Neuronal stem cell (in vitro differentiated cells): ENCODE results near the gene BID.
A peak's percentile ranks its signal among the peaks of the same experiment; 100 is the strongest.

Experiments
- DNase-seq: peaks from one replicate; pipeline ENCODE4 v3.0.0-alpha.2; 2013; ENCODE audit warnings: low spot score
- H2AFZ ChIP-seq: one replicate; pipeline ENCODE4 v1.6.1; 2013; ENCODE audit warnings: mild to moderate bottlenecking, low read length, inconsistent platforms
- H2AK5ac ChIP-seq: 2 replicates; pipeline ENCODE4 v1.6.1; 2013; ENCODE audit warnings: low read depth, mild to moderate bottlenecking, inconsistent platforms, low read length, moderate library complexity, mixed read lengths
- H2BK120ac ChIP-seq: 2 replicates; pipeline ENCODE4 v1.6.1; 2013; ENCODE audit warnings: low read depth, mild to moderate bottlenecking, inconsistent platforms, low read length, moderate library complexity, mixed read lengths
- H2BK12ac ChIP-seq: one replicate; pipeline ENCODE4 v1.6.1; 2013; ENCODE audit warnings: low read length, inconsistent platforms
- H2BK15ac ChIP-seq: 2 replicates; pipeline ENCODE4 v1.6.1; 2013; ENCODE audit warnings: mild to moderate bottlenecking, low read length, inconsistent platforms, mixed read lengths
- H2BK5ac ChIP-seq: one replicate; pipeline ENCODE4 v1.6.1; 2013; ENCODE audit warnings: inconsistent platforms, mild to moderate bottlenecking, low read length, moderate library complexity
- H3K14ac ChIP-seq: one replicate; pipeline ENCODE4 v1.6.1; 2013; ENCODE audit warnings: low read length, inconsistent platforms
- H3K18ac ChIP-seq: 2 replicates; pipeline ENCODE4 v1.6.1; 2013; ENCODE audit warnings: low read length, inconsistent platforms
- H3K23ac ChIP-seq: 2 replicates; pipeline ENCODE4 v1.6.1; 2013; ENCODE audit warnings: low read depth, mild to moderate bottlenecking, mixed read lengths, low read length, inconsistent platforms; ENCODE audit not compliant: poor library complexity
- H3K27ac ChIP-seq: replicated peaks from 3 replicates; pipeline ENCODE4 v1.5.1; 2013; ENCODE audit warnings: low read length, inconsistent platforms
- H3K27me3 ChIP-seq, 3 experiments: 2 replicates each; pipeline ENCODE4 v1.6.1; 2013; ENCODE audit warnings: low read length in 3 of 3, mild to moderate bottlenecking in 2 of 3, inconsistent platforms in 1 of 3, low read depth in 1 of 3, mixed read lengths in 1 of 3, moderate library complexity in 1 of 3; ENCODE audit not compliant: control insufficient read depth in 3 of 3, insufficient read depth in 3 of 3
- H3K36me3 ChIP-seq, 2 donors: replicated peaks in 1 of 2; 2 replicates each; pipeline ENCODE4 v1.6.1; 2013; ENCODE audit warnings: low read length in 2 of 2; ENCODE audit not compliant: control insufficient read depth in 2 of 2, insufficient read depth in 2 of 2
- H3K4ac ChIP-seq: 2 replicates; pipeline ENCODE4 v1.6.1; 2013; ENCODE audit warnings: inconsistent platforms, mild to moderate bottlenecking, low read length, moderate library complexity
- H3K4me1 ChIP-seq, 2 donors: 1 replicate in 1 of 2; 2 replicates in 1 of 2; pipeline ENCODE4 v1.6.1; 2013; ENCODE audit warnings: low read length in 2 of 2, low read depth in 1 of 2; ENCODE audit not compliant: control insufficient read depth in 2 of 2, insufficient read depth in 1 of 2
- H3K4me2 ChIP-seq: one replicate; pipeline ENCODE4 v1.6.1; 2013; ENCODE audit warnings: mild to moderate bottlenecking, low read length, inconsistent platforms; ENCODE audit not compliant: insufficient read depth, poor library complexity, severe bottlenecking
- H3K4me3 ChIP-seq, 2 donors: 2 replicates each; pipeline ENCODE4 v1.5.1; 2013; ENCODE audit warnings: low read length in 2 of 2, mild to moderate bottlenecking in 2 of 2, inconsistent platforms in 1 of 2, moderate library complexity in 1 of 2
- H3K79me1 ChIP-seq: one replicate; pipeline ENCODE4 v1.6.1; 2013; ENCODE audit warnings: low read depth, mild to moderate bottlenecking, inconsistent platforms, low read length, moderate library complexity
- H3K9ac ChIP-seq: one replicate; pipeline ENCODE4 v1.6.1; 2013; ENCODE audit warnings: mild to moderate bottlenecking, low read depth, low read length, inconsistent platforms; ENCODE audit not compliant: poor library complexity
- H3K9me3 ChIP-seq, 2 donors: replicated peaks in 1 of 2; 2 replicates each; pipeline versions ENCODE3 to v1.6.1; 2013; ENCODE audit warnings: low read length in 2 of 2, mild to moderate bottlenecking in 2 of 2, inconsistent platforms in 1 of 2, low read depth in 1 of 2, mixed read lengths in 1 of 2, moderate library complexity in 1 of 2; ENCODE audit not compliant: control insufficient read depth in 2 of 2, insufficient read depth in 1 of 2
- H4K8ac ChIP-seq: one replicate; pipeline ENCODE4 v1.6.1; 2013; ENCODE audit warnings: low read depth, mild to moderate bottlenecking, inconsistent platforms, low read length, moderate library complexity
- H4K91ac ChIP-seq: one replicate; pipeline ENCODE4 v1.6.1; 2013; ENCODE audit warnings: low read length, low read depth, mild to moderate bottlenecking, inconsistent platforms; ENCODE audit not compliant: poor library complexity
- WGBS, 2 donors: extraction: QIAGEN DNeasy Blood & Tissue Kit; methylation state at CpG; one replicate each; pipeline ENCODE4 v1.1.7; 2013; ENCODE audit warnings: missing lambda C conversion rate in 2 of 2, mixed read lengths in 1 of 2; ENCODE audit not compliant: insufficient read length in 2 of 2, insufficient replicate concordance in 1 of 2; ENCODE audit errors: extremely low coverage in 2 of 2; 5-methylcytosine and 5-hydroxymethylcytosine counted together

The BID gene

GRCh38 chr22:17775781-17776465 is 1.7 kb upstream of the BID start:
- Histone ChIP-seq H4K8ac (no peak overlapping the region), H3K9ac (peak overlapping the region; percentile 7), H3K4ac (no peak overlapping the region), H3K9me3 (peaks cover 0 to under 1% of the 10 kb centered on the region in 2 donors), H3K79me1 (peaks cover 7% of the 10 kb centered on the region), H3K18ac (peak overlapping the region; percentile 90), H2BK12ac (peak overlapping the region; percentile 33), H3K4me2 (no peak overlapping the region), H3K27ac (no peak overlapping the region), H4K91ac (no peak overlapping the region), H2BK120ac (no peak overlapping the region), H3K14ac (peak overlapping the region; percentile 47), H2BK15ac (peak overlapping the region; percentile 84), H2AFZ (no peak overlapping the region), H2BK5ac (no peak overlapping the region), H3K36me3 (no peaks in the 10 kb centered on the region), H3K4me1 (peaks cover 18 to 23% of the 10 kb centered on the region in 2 donors), H3K23ac (peak overlapping the region; percentile 35), H3K27me3 (no peaks in the 10 kb centered on the region), H2AK5ac (peak overlapping the region; percentile 85), H3K4me3 (no peak overlapping the region)
- DNase-seq, result no peak
- no CpG with 5 or more reads among the region's 10 CpGs for WGBS, 2 donors

- H3K4ac ChIP-seq, result no peak overlapping the region
- H2AK5ac ChIP-seq, result peak overlapping the region; percentile 85
- peaks cover 16 to 19% of the 10 kb centered on the region in 2 donors for H3K4me1 ChIP-seq
- H3K4me3 ChIP-seq, result peak overlapping the region in 1 of 2 donors; percentile 73
- H4K91ac ChIP-seq, result no peak overlapping the region
- H2BK15ac ChIP-seq, result peak overlapping the region; percentile 84
- no CpG with 5 or more reads among the region's 27 CpGs for WGBS, 2 donors
- H2BK5ac ChIP-seq, result peak overlapping the region; percentile 53
- H3K36me3 ChIP-seq, result no peaks in the 10 kb centered on the region
- DNase-seq, result no peak
- peak overlapping the region; percentile 80 for H3K18ac ChIP-seq
- H3K9ac ChIP-seq, result peak overlapping the region; percentile 7
- no peak overlapping the region for H2BK12ac ChIP-seq
- no peaks in the 10 kb centered on the region for H3K9me3 ChIP-seq
- H3K27ac ChIP-seq, result no peak overlapping the region
- no peak overlapping the region for H2BK120ac ChIP-seq
- peak overlapping the region; percentile 99 for H2AFZ ChIP-seq
- H3K27me3 ChIP-seq, result no peaks in the 10 kb centered on the region
- peaks cover 7% of the 10 kb centered on the region for H3K79me1 ChIP-seq
- no peak overlapping the region for H3K4me2 ChIP-seq
- no peak overlapping the region for H3K23ac ChIP-seq
- no peak overlapping the region for H4K8ac ChIP-seq
- H3K14ac ChIP-seq, result peak overlapping the region; percentile 47
Observed at GRCh38 chr22:17774926-17775685, 837 bp upstream of the BID start.

DNA sequence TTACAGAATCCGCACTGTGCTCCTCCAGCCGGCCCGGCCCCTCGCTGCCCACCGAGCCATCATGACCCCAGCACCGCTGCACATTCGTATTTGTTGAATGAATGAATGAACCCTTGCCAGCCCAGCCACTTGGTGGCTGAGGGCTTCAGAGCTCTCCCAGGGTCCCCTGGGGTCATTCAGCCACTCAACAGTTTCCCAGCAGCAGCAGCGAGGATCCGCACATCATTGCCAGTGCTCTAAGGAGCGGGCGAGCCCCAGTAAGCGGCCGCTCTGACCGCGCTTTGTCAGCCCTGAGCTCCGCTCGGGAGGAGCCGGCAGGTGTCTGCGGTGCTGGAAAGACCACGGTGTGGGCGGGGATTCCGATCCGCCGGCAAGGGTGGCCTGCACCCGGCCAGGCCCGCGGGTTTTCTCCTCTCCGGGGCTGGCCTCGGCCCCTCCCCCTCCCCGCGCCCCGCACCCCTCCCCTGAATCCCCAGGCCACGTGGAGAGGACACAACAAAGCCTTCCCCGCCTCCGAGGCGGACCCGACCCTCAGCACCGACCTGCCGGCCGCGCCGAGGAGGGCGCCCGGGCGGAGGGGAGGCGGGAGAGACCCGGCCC is 563 bp downstream of the BID start:
- H3K27me3 ChIP-seq, result no peaks in the 10 kb centered on the region
- peak overlapping the region; percentile 53 for H2BK5ac ChIP-seq
- H2AFZ ChIP-seq, result peak overlapping the region; percentile 99
- peak overlapping the region; percentile 8 for H3K14ac ChIP-seq
- H2AK5ac ChIP-seq, result peak overlapping the region; percentile 63
- peak overlapping the region; percentile 89 for H3K23ac ChIP-seq
- peaks cover 12% of the 10 kb centered on the region for H3K79me1 ChIP-seq
- H3K4me2 ChIP-seq, result peak overlapping the region; percentile 89
- no peak overlapping the region for H2BK12ac ChIP-seq
- H2BK15ac ChIP-seq, result peak overlapping the region; percentile 91
- H3K4me1 ChIP-seq, result peaks cover 14 to 19% of the 10 kb centered on the region in 2 donors
- peak overlapping the region; percentile 98 for H4K8ac ChIP-seq
- H3K18ac ChIP-seq, result peak overlapping the region; percentile 98
- H3K9me3 ChIP-seq, result no peaks in the 10 kb centered on the region
- H4K91ac ChIP-seq, result peak overlapping the region; percentile 46
- peak overlapping the region; percentile 91 for H2BK120ac ChIP-seq
- H3K36me3 ChIP-seq, result no peaks in the 10 kb centered on the region
- DNase-seq, result peak; percentile 67
- no CpG with 5 or more reads among the region's 47 CpGs for WGBS, 2 donors
- no peak overlapping the region for H3K4ac ChIP-seq
- peak overlapping the region; percentile 69 for H3K27ac ChIP-seq
- H3K9ac ChIP-seq, result peak overlapping the region; percentile 98
- peak overlapping the region; percentile 73 to 81 for H3K4me3 ChIP-seq
